ENCODE data around the gene VPS37D.

DNA sequence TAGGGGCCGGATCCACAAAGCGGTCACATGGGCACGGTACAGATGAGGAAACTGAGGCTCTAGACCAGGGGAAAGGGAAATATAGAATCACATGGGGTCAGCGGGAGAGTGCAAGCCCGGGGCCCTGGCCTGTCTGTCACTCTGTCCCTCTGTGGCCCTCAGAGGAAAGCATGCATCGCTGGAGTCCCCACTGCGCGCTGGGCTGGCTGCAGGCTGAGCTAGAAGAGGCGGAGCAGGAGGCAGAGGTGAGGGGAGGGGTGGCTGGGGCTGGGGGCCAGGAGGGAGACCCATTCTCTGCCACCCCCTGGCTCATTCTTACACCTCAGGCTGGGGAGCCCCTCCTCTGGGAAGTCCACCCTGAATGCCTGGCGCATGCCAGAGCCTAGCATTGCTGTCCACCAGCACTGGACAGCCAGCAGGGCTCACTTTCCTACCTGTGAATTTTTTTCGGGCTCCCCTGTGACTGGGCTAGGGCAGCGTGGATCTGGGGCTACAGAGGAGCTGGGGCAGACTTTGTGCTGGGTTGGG lies 2.3 kb downstream of the VPS37D start:
- TF ChIP-seq, protein P1, sequence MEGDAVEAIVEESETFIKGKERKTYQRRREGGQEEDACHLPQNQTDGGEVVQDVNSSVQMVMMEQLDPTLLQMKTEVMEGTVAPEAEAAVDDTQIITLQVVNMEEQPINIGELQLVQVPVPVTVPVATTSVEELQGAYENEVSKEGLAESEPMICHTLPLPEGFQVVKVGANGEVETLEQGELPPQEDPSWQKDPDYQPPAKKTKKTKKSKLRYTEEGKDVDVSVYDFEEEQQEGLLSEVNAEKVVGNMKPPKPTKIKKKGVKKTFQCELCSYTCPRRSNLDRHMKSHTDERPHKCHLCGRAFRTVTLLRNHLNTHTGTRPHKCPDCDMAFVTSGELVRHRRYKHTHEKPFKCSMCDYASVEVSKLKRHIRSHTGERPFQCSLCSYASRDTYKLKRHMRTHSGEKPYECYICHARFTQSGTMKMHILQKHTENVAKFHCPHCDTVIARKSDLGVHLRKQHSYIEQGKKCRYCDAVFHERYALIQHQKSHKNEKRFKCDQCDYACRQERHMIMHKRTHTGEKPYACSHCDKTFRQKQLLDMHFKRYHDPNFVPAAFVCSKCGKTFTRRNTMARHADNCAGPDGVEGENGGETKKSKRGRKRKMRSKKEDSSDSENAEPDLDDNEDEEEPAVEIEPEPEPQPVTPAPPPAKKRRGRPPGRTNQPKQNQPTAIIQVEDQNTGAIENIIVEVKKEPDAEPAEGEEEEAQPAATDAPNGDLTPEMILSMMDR (IDR thresholded peaks at IDR 0.05): no peak
- no peak for TF ChIP-seq POLR2A (IDR thresholded peaks at IDR 0.05)
